ENCODE results near the gene LACRT.

GRCh38 chr12:54650889-54651288, 16.2 kb upstream of the LACRT start:
- TF ChIP-seq, protein P1, sequence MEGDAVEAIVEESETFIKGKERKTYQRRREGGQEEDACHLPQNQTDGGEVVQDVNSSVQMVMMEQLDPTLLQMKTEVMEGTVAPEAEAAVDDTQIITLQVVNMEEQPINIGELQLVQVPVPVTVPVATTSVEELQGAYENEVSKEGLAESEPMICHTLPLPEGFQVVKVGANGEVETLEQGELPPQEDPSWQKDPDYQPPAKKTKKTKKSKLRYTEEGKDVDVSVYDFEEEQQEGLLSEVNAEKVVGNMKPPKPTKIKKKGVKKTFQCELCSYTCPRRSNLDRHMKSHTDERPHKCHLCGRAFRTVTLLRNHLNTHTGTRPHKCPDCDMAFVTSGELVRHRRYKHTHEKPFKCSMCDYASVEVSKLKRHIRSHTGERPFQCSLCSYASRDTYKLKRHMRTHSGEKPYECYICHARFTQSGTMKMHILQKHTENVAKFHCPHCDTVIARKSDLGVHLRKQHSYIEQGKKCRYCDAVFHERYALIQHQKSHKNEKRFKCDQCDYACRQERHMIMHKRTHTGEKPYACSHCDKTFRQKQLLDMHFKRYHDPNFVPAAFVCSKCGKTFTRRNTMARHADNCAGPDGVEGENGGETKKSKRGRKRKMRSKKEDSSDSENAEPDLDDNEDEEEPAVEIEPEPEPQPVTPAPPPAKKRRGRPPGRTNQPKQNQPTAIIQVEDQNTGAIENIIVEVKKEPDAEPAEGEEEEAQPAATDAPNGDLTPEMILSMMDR (IDR thresholded peaks at IDR 0.05), result no peak
- TF ChIP-seq POLR2A (IDR thresholded peaks at IDR 0.05), result no peak

Measured in body of pancreas (tissue), 4 donors.